HG03558 (cell line): ENCODE data around the gene GLIS1.

Experiments
- ATAC-seq: cut with Tn5 transposase; IDR thresholded peaks from one replicate; pipeline ENCODE4 v1.9.1; 2021; ENCODE audit warnings: moderate number of reproducible peaks; ENCODE audit not compliant: unreplicated experiment; ENCODE audit errors: extremely low read depth

The GLIS1 gene

DNA sequence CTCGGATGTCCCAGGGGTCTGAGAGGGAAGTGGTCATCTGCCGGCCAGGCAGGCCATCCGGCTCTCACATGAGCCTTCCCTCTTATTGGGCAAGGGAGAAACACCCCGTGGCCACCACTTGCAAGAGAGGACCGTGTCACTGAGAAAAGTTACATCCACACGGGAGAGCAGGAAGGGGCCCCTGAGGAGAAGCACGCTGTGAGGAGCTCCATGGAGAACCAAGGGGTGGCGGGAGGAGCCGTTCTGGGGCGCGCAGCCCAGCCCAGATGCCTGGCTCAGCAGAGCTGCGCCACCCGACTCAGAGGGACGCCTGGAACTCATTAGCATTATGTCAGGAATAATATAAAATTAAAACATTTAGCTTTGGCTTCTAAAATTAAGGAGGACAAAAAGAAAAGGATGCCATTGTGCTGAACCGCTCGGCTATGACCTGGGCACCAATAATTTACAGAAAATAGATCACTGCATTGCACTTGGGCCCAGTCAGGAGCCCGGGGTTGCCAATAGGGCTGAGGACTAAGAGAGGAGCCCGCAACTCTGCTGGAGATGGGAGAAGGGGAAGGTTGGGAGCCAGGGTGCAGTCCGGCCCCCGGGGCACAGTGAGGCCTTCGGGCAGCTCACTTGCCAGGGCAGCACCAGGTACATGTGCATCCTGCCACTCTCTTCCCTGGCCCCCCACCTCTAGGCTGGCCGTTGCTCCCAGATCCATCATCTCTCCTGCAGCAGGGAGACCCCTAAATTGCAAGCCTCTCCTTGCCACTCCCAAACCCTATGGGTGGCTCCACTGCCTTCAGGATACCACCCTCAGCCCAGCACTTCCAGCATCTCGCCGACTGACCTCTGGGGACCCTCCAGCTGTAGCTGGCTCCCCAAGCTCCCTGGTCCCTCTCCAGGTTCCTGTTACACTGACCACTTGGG is 194.9 kb downstream of the GLIS1 start:
- ATAC-seq: no peak

GRCh38 chr1:53543130-53543777 is 195.7 kb downstream of the GLIS1 start:
- no peak for ATAC-seq

DNA sequence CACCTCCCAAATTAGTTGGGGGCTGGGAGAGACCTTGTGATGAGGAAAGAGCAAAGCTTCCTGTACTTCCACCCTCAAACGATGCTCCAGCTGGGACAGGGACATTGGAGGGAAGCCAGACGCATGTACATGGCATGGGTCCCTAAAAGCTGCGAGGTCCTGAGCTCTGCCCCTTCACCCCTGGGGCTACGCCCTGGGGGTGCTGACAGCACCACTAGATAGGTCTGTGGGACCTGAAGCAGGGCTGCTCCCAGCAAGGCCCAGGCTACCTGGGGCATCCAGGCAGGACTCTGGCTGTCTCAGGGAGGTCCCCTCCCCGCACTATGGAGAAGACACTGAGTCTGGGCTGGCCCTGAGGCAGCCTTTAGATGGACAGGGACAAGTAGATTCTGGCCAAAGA is 196.4 kb downstream of the GLIS1 start:
- no peak for ATAC-seq

DNA sequence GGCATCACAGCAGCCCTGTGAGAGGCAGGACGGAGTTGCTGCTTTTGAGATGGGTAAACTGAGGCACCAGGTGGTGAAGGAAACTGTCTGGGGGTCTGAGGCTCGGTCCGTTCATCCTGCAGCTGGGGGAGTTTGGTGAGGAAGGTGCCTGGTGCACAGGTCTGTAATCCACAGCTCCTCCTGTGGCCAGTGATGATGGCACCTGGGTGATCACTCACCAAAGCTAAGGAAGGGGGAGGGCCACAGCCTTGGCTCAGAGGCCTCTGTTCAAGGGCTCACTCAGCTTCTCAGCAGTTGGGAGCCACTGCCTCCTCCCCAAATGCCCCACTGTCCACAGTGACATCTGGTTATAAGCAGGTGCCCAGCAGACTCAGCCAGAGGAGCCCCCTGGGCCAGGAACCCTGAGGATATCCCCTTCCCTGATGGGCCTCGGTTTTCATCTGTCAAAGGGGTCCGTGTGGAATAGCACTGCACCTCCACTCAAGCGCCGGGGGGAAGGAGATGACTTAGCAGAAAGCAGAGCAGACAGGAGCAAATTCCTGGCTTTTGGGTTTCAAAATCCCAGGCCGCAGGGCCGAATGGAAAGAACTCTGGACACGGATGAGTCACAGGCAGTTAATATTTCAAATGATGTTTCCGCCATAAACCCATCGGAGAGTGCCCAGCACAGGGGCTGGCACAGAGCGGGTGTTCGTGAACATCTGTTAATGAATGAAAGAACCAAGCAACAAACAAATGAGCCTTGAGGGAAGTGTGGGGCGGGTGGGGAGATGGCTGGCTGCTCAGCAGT is 197.0 kb downstream of the GLIS1 start:
- ATAC-seq: no peak

DNA sequence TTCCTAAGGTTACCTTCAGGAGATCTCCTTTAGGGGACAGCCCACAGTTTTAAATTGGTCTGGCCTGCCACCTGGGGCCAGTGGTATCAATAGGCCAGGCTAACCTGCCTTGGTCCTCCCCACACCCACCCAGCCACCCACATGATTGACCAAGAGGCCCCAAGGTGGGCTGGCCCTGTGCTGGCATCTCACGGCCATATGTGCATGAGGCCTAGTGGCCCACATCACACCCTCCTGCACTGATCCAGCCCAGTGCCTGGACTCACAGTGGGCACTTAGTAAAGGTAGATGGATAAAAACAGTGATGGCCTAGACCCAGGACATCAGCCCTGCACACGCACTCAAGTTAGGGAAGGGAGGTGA is 197.7 kb downstream of the GLIS1 start:
- ATAC-seq: no peak

- ATAC-seq: no peak
Measured at GRCh38 chr1:53540604-53541262, 198.2 kb downstream of the GLIS1 start.

- ATAC-seq: no peak
Measured at GRCh38 chr1:53539711-53540603, 199.0 kb downstream of the GLIS1 start.

DNA sequence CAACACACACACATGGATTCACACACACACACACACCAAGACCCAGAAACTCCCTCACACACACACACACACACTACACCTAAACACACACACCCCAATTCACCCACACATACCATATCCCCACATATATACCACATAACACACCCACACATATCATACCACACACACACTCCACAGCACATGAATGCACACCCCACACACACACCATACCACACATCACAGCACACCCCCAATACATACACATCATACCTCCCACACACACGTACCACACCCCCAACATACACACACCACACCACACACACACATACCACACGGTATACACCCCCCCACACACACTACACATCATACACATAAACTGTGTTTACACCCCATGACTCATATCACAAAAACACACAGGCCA is 199.7 kb downstream of the GLIS1 start:
- no peak for ATAC-seq

GRCh38 chr1:53536606-53537005 is 202.4 kb downstream of the GLIS1 start:
- no peak for ATAC-seq

- ATAC-seq: no peak
Measured at GRCh38 chr1:53535846-53536245, 203.1 kb downstream of the GLIS1 start.

- ATAC-seq: no peak
Measured at GRCh38 chr1:53535226-53535625, 203.7 kb downstream of the GLIS1 start.

- ATAC-seq: no peak
Measured at GRCh38 chr1:53532912-53533311, 206.1 kb downstream of the GLIS1 start.

DNA sequence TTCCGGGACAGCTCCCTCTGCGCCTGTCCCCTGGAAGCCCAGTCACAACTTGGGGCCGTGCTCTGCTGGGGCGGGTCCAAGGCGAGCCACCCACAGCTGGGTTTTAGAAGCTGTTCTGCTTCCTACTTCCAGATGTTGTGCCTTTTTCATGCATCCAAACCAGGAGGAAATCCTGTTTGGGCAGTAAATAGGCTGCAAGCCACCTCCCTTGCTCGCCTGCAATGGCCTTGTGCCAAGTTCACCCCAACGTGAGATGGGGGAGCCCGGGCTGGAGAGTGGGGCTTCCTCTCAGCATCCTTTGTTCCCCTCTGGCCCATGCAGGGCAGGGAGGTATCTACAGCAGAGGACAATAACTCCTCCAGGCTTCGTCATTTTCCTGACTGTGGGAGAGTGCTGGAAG is 206.6 kb downstream of the GLIS1 start:
- ATAC-seq: no peak

- ATAC-seq: no peak
Measured at GRCh38 chr1:53530550-53530949, 208.4 kb downstream of the GLIS1 start.

- no peak for ATAC-seq
Measured at GRCh38 chr1:53529555-53529954, 209.4 kb downstream of the GLIS1 start.

GRCh38 chr1:53527368-53527767 is 211.6 kb downstream of the GLIS1 start:
- no peak for ATAC-seq

- ATAC-seq: no peak
Measured at GRCh38 chr1:53526451-53527101, 212.4 kb downstream of the GLIS1 start.

- no peak for ATAC-seq
Measured at GRCh38 chr1:53525595-53525994, 213.4 kb downstream of the GLIS1 start.
